ENCODE measurements around the gene CPLX3.

DNA sequence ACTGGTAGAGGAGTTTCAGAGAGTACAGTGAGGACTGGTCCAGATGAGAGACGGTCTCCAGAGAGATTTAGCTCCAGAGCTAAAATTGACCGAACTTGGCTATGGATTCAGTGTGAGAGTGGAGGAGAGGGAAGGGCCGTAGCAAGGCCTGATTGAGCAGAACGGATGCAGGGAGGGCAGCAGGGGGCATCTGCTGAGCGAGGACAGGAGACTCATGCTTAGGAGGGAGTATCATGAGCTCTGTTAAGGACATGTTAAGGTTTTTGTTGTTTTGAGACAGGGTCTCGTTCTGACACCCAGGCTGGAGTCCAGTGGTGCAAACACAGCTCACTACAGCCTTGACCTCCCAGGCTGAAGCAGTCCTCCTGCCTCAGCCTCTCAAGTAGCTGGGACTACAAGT is 21.5 kb upstream of the CPLX3 start:
- TF ChIP-seq, protein P1, sequence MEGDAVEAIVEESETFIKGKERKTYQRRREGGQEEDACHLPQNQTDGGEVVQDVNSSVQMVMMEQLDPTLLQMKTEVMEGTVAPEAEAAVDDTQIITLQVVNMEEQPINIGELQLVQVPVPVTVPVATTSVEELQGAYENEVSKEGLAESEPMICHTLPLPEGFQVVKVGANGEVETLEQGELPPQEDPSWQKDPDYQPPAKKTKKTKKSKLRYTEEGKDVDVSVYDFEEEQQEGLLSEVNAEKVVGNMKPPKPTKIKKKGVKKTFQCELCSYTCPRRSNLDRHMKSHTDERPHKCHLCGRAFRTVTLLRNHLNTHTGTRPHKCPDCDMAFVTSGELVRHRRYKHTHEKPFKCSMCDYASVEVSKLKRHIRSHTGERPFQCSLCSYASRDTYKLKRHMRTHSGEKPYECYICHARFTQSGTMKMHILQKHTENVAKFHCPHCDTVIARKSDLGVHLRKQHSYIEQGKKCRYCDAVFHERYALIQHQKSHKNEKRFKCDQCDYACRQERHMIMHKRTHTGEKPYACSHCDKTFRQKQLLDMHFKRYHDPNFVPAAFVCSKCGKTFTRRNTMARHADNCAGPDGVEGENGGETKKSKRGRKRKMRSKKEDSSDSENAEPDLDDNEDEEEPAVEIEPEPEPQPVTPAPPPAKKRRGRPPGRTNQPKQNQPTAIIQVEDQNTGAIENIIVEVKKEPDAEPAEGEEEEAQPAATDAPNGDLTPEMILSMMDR (IDR thresholded peaks at IDR 0.05; ENCODE audit: borderline replicate concordance, extremely low read depth, low read length, poor library complexity, severe bottlenecking): no peak
- no peak for TF ChIP-seq EZH2 (IDR thresholded peaks at IDR 0.05; ENCODE audit: borderline replicate concordance, low read depth, low read length, severe bottlenecking)

Measured in DND-41 (cell line).